Measurements from ENCODE around the gene CATSPER1.
A peak's percentile ranks its signal among the peaks of the same experiment; 100 is the strongest.

CATSPER1 gene

GRCh38 chr11:66022401-66023185, 3.7 kb downstream of the CATSPER1 start:
- no peaks in the 10 kb centered on the region for H3K36me3 ChIP-seq (ENCODE audit: control insufficient read depth in 4 of 4, insufficient read depth in 4 of 4, low read length in 3 of 4)
- CTCF ChIA-PET, result interaction anchor here (0.6 to 2.9 kb wide), 30 partner anchors 8 to 384 kb away, joined by 3 to 19 read pairs (median 4); partner anchors contain the start of genes BANF1, CST6, EIF1AD and KAT5
- peaks cover 0 to 7% (median 0%) of the 10 kb centered on the region in 5 experiments for H3K27me3 ChIP-seq (replicated peaks in 2 of 5; ENCODE audit: control insufficient read depth in 4 of 5, insufficient read depth in 5 of 5, low read length in 4 of 5)
- 29% methylated on average over 40 of the region's 46 CpGs for WGBS (ENCODE audit: insufficient coverage)
- peaks cover 0 to 26% (median 23%) of the 10 kb centered on the region in 4 experiments for H3K4me1 ChIP-seq (ENCODE audit: control extremely low read depth in 1 of 4, control insufficient read depth in 4 of 4, insufficient read depth in 4 of 4, low read length in 3 of 4)
- POLR2A ChIA-PET, result interaction anchor here (0.6 to 1.0 kb wide), 2 partner anchors 13 to 93 kb away, joined by 3 to 4 read pairs; no protein-coding TSS in a partner anchor
- DNase-seq, result peak; percentile 57 to 71 (median 68)
- peak overlapping the region in 3 of 7 experiments; percentile 19 to 56 (median 53) for H3K4me3 ChIP-seq (ENCODE audit: control insufficient read depth in 1 of 7, extremely low read depth in 1 of 7, insufficient read depth in 4 of 7, low read depth in 2 of 7, low read length in 6 of 7)
- H3K9me3 ChIP-seq (ENCODE audit: control extremely low read depth in 1 of 5, control insufficient read depth in 4 of 5, insufficient read depth in 2 of 5, low read depth in 1 of 5, low read length in 4 of 5), result no peaks in the 10 kb centered on the region
- H3K27ac ChIP-seq (ENCODE audit: insufficient read depth in 1 of 2, low read depth in 1 of 2, low read length in 2 of 2, poor library complexity in 1 of 2, severe bottlenecking in 2 of 2), result no peak overlapping the region

- Histone ChIP-seq H3K27ac (ENCODE audit: insufficient read depth in 1 of 2, low read depth in 1 of 2, low read length in 2 of 2, poor library complexity in 1 of 2, severe bottlenecking in 2 of 2) (no peak overlapping the region), H3K4me1 (ENCODE audit: control extremely low read depth in 1 of 4, control insufficient read depth in 4 of 4, insufficient read depth in 4 of 4, low read length in 3 of 4) (peaks cover 0 to 26% (median 23%) of the 10 kb centered on the region in 4 experiments), H3K4me3 (ENCODE audit: control insufficient read depth in 1 of 7, extremely low read depth in 1 of 7, insufficient read depth in 4 of 7, low read depth in 2 of 7, low read length in 6 of 7) (peak overlapping the region in 3 of 7 experiments; percentile 8 to 42 (median 26)), H3K36me3 (ENCODE audit: control insufficient read depth in 4 of 4, insufficient read depth in 4 of 4, low read length in 3 of 4) (no peaks in the 10 kb centered on the region), H3K9me3 (ENCODE audit: control extremely low read depth in 1 of 5, control insufficient read depth in 4 of 5, insufficient read depth in 2 of 5, low read depth in 1 of 5, low read length in 4 of 5) (no peaks in the 10 kb centered on the region), H3K27me3 (replicated peaks in 2 of 5; ENCODE audit: control insufficient read depth in 4 of 5, insufficient read depth in 5 of 5, low read length in 4 of 5) (peaks cover 0 to 7% (median 0%) of the 10 kb centered on the region in 5 experiments)
- POLR2A ChIA-PET, result interaction anchor here (0.7 to 1.3 kb wide), 2 partner anchors 31 to 130 kb away, joined by 3 read pairs; partner anchors contain the start of genes CCDC85B and SF3B2
- peak; percentile 67 to 89 (median 84) for DNase-seq
- 63% methylated on average over 19 of the region's 25 CpGs for WGBS (ENCODE audit: insufficient coverage)
- CTCF ChIA-PET, result interaction anchor here (0.8 to 2.6 kb wide), 4 partner anchors 9 to 26 kb away, joined by 3 to 19 read pairs (median 6); partner anchors contain the start of gene CST6
Measured at GRCh38 chr11:66020618-66021357, 5.5 kb downstream of the CATSPER1 start.

GRCh38 chr11:66020212-66020611, 6.1 kb downstream of the CATSPER1 start:
- Histone ChIP-seq H3K27me3 (replicated peaks in 2 of 5; ENCODE audit: control insufficient read depth in 4 of 5, insufficient read depth in 5 of 5, low read length in 4 of 5) (peaks cover 0 to 7% (median 0%) of the 10 kb centered on the region in 5 experiments), H3K27ac (ENCODE audit: insufficient read depth in 1 of 2, low read depth in 1 of 2, low read length in 2 of 2, poor library complexity in 1 of 2, severe bottlenecking in 2 of 2) (no peak overlapping the region), H3K4me1 (ENCODE audit: control extremely low read depth in 1 of 4, control insufficient read depth in 4 of 4, insufficient read depth in 4 of 4, low read length in 3 of 4) (peaks cover 0 to 26% (median 23%) of the 10 kb centered on the region in 4 experiments), H3K9me3 (ENCODE audit: control extremely low read depth in 1 of 5, control insufficient read depth in 4 of 5, insufficient read depth in 2 of 5, low read depth in 1 of 5, low read length in 4 of 5) (no peaks in the 10 kb centered on the region), H3K4me3 (ENCODE audit: control insufficient read depth in 1 of 7, extremely low read depth in 1 of 7, insufficient read depth in 4 of 7, low read depth in 2 of 7, low read length in 6 of 7) (no peak overlapping the region), H3K36me3 (ENCODE audit: control insufficient read depth in 4 of 4, insufficient read depth in 4 of 4, low read length in 3 of 4) (no peaks in the 10 kb centered on the region)
- POLR2A ChIA-PET, result interaction anchor here (1.3 kb wide), 1 partner anchor 130 kb away, joined by 3 read pairs; the partner anchor contains the start of gene CCDC85B
- WGBS (ENCODE audit: insufficient coverage), result 72% methylated on average over 4 of the region's 8 CpGs
- CTCF ChIA-PET, result interaction anchor here (0.9 to 1.5 kb wide), 2 partner anchors 12 to 27 kb away, joined by 3 to 6 read pairs; no protein-coding TSS in a partner anchor
- DNase-seq, result no peak

DNA sequence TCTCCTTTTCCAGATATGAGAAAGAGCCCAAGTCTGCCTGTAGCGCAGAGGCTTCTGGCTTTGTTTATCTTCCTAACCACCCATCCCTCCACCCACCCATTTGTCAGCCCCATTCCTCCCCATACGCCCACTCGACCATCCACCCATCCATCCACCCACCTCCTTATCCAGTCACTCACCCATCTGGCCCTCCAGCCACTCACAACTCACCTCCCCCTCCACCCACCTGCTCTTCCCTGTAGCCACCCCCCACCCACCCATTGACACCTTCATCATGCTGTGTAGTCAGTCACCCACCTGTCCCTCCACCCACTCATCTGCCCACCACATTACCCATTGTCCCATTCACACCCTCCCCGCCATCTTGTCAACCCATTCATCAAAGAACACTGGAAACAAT, 9.0 kb downstream of the CATSPER1 start:
- no peaks in the 10 kb centered on the region for H3K36me3 ChIP-seq (ENCODE audit: control insufficient read depth in 4 of 4, insufficient read depth in 4 of 4, low read length in 3 of 4)
- WGBS (ENCODE audit: insufficient coverage), result 81% methylated on average over 3 of the region's 4 CpGs
- ChIA-PET CTCF (interaction anchor here (0.6 to 1.0 kb wide), 2 partner anchors 28 to 125 kb away, joined by 3 read pairs; no protein-coding TSS in a partner anchor), POLR2A (no interaction called here)
- peaks cover 0 to 8% (median 3%) of the 10 kb centered on the region in 5 experiments for H3K27me3 ChIP-seq (replicated peaks in 2 of 5; ENCODE audit: control insufficient read depth in 4 of 5, insufficient read depth in 5 of 5, low read length in 4 of 5)
- H3K4me1 ChIP-seq (ENCODE audit: control extremely low read depth in 1 of 4, control insufficient read depth in 4 of 4, insufficient read depth in 4 of 4, low read length in 3 of 4), result peaks cover 0 to 31% (median 29%) of the 10 kb centered on the region in 4 experiments
- H3K9me3 ChIP-seq (ENCODE audit: control extremely low read depth in 1 of 5, control insufficient read depth in 4 of 5, insufficient read depth in 2 of 5, low read depth in 1 of 5, low read length in 4 of 5), result no peaks in the 10 kb centered on the region
- no peak overlapping the region for H3K27ac ChIP-seq (ENCODE audit: insufficient read depth in 1 of 2, low read depth in 1 of 2, low read length in 2 of 2, poor library complexity in 1 of 2, severe bottlenecking in 2 of 2)
- H3K4me3 ChIP-seq (ENCODE audit: control insufficient read depth in 1 of 7, extremely low read depth in 1 of 7, insufficient read depth in 4 of 7, low read depth in 2 of 7, low read length in 6 of 7), result no peak overlapping the region
- no peak for DNase-seq

DNA sequence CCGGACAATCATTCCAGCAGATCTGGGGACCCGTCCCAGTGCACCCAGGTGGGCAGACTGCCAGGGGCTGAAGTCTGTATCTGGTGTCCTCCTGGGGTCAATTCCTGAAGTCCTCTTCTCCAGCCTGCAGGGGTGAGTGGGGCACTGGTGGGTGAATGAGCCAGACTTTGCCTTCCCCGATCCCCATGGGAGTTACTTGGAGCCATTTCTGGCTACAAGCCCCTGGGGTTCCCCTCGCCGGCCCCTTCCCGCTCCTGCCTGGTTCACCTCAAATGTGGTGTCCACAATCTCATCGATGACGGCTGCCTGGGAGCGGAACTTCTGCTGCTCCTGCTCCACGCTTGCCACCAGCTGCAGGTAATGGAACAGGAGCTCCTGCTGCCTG, 9.5 kb downstream of the CATSPER1 start:
- WGBS (ENCODE audit: insufficient coverage), result 93% methylated on average over 6 of the region's 10 CpGs

DNA sequence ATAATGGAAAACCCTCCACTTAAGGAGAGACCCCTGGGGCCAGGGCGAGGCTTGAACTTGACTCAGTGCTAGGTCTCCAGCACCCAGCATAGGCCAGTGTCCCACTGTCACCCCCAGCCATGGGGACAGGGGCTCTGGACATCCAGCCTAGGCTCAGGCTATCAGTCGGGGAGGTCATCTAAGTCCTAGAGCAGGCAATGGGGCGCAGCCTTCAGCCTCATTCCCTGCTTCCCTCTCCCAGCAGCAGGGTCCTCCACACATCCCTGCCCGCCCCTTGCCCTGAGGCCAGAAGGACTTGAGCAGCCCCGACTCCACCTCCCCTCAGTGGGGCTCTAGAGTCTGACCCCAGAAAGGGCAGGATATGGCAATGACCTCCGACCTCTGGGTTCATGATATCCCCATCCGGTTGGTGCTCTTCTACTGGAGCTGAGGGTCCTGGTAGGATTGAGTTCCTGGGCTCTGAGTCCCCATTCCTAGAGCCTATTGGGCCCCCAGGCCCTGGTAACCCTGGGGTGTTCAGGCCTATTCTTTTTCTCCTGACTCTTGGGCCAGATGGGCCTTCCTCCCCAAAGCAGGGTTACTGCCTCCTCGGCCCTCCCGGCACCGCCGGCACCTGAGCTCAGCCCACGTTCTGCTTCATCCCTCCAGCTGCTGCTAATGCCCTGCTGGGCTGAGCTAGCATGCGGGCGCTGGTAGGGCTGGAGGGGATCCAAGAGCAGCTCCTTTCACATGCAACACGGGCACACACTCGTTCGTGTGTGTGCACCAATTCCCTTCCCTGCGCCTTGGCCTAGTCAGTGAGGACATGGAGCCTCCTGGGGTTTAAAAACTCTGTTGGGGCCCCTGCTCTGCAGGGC, 10.1 kb downstream of the CATSPER1 start:
- no peak for DNase-seq
- H3K9me3 ChIP-seq (ENCODE audit: control extremely low read depth in 1 of 5, control insufficient read depth in 4 of 5, insufficient read depth in 2 of 5, low read depth in 1 of 5, low read length in 4 of 5), result no peaks in the 10 kb centered on the region
- WGBS (ENCODE audit: insufficient coverage), result 91% methylated on average over 14 of the region's 18 CpGs
- peaks cover 0 to 20% (median 7%) of the 10 kb centered on the region in 5 experiments for H3K27me3 ChIP-seq (replicated peaks in 2 of 5; ENCODE audit: control insufficient read depth in 4 of 5, insufficient read depth in 5 of 5, low read length in 4 of 5)
- no peak overlapping the region for H3K4me3 ChIP-seq (ENCODE audit: control insufficient read depth in 1 of 7, extremely low read depth in 1 of 7, insufficient read depth in 4 of 7, low read depth in 2 of 7, low read length in 6 of 7)
- peaks cover 0 to 29% (median 26%) of the 10 kb centered on the region in 4 experiments for H3K4me1 ChIP-seq (ENCODE audit: control extremely low read depth in 1 of 4, control insufficient read depth in 4 of 4, insufficient read depth in 4 of 4, low read length in 3 of 4)
- ChIA-PET POLR2A (no interaction called here), CTCF (interaction anchor here (1.1 kb wide), 1 partner anchor 25 kb away, joined by 3 read pairs; no protein-coding TSS in a partner anchor)
- no peaks in the 10 kb centered on the region for H3K36me3 ChIP-seq (ENCODE audit: control insufficient read depth in 4 of 4, insufficient read depth in 4 of 4, low read length in 3 of 4)
- H3K27ac ChIP-seq (ENCODE audit: insufficient read depth in 1 of 2, low read depth in 1 of 2, low read length in 2 of 2, poor library complexity in 1 of 2, severe bottlenecking in 2 of 2), result no peak overlapping the region

More for the DNA sequence above, 9.5 kb downstream of the CATSPER1 start:
- Histone ChIP-seq H3K27ac (ENCODE audit: insufficient read depth in 1 of 2, low read depth in 1 of 2, low read length in 2 of 2, poor library complexity in 1 of 2, severe bottlenecking in 2 of 2) (no peak overlapping the region), H3K9me3 (ENCODE audit: control extremely low read depth in 1 of 5, control insufficient read depth in 4 of 5, insufficient read depth in 2 of 5, low read depth in 1 of 5, low read length in 4 of 5) (no peaks in the 10 kb centered on the region), H3K4me3 (ENCODE audit: control insufficient read depth in 1 of 7, extremely low read depth in 1 of 7, insufficient read depth in 4 of 7, low read depth in 2 of 7, low read length in 6 of 7) (no peak overlapping the region), H3K27me3 (replicated peaks in 2 of 5; ENCODE audit: control insufficient read depth in 4 of 5, insufficient read depth in 5 of 5, low read length in 4 of 5) (peaks cover 0 to 14% (median 3%) of the 10 kb centered on the region in 5 experiments), H3K36me3 (ENCODE audit: control insufficient read depth in 4 of 4, insufficient read depth in 4 of 4, low read length in 3 of 4) (no peaks in the 10 kb centered on the region), H3K4me1 (ENCODE audit: control extremely low read depth in 1 of 4, control insufficient read depth in 4 of 4, insufficient read depth in 4 of 4, low read length in 3 of 4) (peaks cover 0 to 31% (median 29%) of the 10 kb centered on the region in 4 experiments)
- ChIA-PET POLR2A (no interaction called here), CTCF (no interaction called here)
- no peak for DNase-seq
